ENCODE results near the gene OGFOD3.

OGFOD3 gene

DNA sequence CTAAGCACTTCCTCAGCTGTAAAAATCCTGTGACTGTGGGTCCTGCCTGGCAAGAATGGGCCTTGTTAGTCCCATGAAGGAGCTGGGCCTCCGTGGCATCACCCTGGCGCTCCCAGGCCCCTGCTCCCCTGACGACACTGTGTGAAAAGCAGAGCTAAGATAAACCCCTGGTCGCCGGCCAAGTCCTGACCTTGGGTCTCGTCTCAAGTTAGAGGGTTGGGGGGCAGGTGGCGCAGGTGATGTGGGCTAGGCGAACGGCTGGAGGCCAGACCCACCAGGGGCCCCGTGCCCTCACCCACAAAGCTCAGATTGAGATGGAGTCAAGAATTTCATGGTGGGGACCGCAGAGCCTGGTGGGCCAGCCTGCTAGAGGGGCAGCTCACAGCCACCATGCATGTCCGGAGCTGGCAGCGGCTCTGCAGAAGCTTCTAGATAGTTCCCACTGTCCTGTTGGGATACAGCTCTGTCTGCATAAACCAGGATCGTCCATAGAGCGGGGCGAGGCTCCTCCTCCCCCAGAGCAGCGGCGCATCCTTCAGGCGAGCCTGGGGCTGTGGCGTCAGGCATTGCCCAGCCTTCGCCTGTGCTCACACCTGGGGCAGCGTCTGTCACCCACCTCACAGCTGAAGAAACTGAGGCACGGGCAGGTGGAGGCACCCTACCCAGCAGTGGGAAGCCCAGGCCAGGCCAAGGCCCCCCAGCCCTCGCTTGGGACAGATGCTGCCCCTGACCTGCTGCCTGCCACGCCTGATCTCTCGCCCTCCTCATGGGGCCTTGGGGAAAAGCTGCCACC is 20.2 kb upstream of the OGFOD3 start:
- no peak for DNase-seq (ENCODE audit: low spot score)
- TF ChIP-seq, protein P1, sequence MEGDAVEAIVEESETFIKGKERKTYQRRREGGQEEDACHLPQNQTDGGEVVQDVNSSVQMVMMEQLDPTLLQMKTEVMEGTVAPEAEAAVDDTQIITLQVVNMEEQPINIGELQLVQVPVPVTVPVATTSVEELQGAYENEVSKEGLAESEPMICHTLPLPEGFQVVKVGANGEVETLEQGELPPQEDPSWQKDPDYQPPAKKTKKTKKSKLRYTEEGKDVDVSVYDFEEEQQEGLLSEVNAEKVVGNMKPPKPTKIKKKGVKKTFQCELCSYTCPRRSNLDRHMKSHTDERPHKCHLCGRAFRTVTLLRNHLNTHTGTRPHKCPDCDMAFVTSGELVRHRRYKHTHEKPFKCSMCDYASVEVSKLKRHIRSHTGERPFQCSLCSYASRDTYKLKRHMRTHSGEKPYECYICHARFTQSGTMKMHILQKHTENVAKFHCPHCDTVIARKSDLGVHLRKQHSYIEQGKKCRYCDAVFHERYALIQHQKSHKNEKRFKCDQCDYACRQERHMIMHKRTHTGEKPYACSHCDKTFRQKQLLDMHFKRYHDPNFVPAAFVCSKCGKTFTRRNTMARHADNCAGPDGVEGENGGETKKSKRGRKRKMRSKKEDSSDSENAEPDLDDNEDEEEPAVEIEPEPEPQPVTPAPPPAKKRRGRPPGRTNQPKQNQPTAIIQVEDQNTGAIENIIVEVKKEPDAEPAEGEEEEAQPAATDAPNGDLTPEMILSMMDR (IDR thresholded peaks at IDR 0.05; ENCODE audit: borderline replicate concordance, control extremely low read depth, extremely low read depth, insufficient read depth, missing control alignments): no peak
- in situ Hi-C loops (cut with MboI; ENCODE audit: low sequenced_read_pairs, unreplicated experiment): no loop called here

DNA sequence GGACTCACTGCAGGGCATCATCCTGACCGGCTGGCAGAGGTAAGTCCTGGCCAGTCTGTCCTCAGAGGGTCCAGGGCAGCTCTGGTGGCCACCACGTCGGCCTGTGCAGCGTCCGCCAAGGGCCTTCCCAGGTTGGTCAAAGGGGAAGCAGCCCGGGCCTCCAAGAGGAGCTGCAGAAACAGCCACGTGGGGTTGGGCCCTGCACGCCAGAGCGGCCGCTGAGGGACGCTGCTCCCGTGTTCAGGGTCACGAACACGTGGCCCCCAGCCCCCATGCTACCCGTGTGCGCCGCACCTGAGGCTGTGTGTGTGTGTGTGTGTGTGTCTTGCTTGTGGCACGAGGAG is 18.9 kb upstream of the OGFOD3 start:
- DNase-seq (ENCODE audit: low spot score): no peak
- in situ Hi-C loops (cut with MboI; ENCODE audit: low sequenced_read_pairs, unreplicated experiment): no loop called here
- TF ChIP-seq, protein P1 (IDR thresholded peaks at IDR 0.05; ENCODE audit: borderline replicate concordance, control extremely low read depth, extremely low read depth, insufficient read depth, missing control alignments): no peak

DNA sequence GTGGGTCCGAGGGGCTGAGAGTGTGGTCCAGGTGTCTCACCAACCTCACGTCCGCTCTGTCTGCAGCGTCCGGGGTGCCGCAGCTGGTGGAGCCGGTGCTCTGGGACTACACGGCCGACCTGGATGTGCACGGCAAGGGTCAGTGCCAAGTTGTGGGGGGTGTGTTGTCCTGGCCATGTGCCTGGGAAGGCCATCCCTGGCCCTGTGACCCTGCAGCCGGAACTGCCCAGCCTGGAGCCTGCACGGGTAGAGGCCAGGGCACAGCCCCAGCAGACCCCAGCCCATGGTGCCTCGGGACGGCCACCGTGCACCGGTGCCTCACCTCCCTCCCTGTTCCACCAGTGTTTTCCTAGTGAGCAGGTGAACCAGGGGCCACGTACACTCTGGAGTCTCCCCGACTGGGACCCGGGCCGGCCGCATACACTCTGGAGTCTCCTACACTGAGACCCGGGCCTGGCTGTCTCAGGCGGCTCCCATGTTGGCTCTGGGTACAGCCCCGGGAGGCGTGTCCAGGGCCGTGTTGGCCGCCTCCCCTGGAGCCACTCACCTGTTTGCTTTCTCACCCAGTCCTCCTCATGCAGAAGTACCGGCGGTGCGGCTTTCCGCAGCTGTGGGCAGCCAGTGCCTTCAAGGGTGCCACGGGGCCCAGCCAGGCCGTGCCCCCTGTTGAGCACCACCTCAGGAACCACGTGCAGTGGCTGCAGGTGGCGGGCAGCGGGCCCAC is 18.4 kb upstream of the OGFOD3 start:
- in situ Hi-C loops (cut with MboI; ENCODE audit: low sequenced_read_pairs, unreplicated experiment): no loop called here
- no peak for DNase-seq (ENCODE audit: low spot score)
- TF ChIP-seq, protein P1 (IDR thresholded peaks at IDR 0.05; ENCODE audit: borderline replicate concordance, control extremely low read depth, extremely low read depth, insufficient read depth, missing control alignments): no peak

DNA sequence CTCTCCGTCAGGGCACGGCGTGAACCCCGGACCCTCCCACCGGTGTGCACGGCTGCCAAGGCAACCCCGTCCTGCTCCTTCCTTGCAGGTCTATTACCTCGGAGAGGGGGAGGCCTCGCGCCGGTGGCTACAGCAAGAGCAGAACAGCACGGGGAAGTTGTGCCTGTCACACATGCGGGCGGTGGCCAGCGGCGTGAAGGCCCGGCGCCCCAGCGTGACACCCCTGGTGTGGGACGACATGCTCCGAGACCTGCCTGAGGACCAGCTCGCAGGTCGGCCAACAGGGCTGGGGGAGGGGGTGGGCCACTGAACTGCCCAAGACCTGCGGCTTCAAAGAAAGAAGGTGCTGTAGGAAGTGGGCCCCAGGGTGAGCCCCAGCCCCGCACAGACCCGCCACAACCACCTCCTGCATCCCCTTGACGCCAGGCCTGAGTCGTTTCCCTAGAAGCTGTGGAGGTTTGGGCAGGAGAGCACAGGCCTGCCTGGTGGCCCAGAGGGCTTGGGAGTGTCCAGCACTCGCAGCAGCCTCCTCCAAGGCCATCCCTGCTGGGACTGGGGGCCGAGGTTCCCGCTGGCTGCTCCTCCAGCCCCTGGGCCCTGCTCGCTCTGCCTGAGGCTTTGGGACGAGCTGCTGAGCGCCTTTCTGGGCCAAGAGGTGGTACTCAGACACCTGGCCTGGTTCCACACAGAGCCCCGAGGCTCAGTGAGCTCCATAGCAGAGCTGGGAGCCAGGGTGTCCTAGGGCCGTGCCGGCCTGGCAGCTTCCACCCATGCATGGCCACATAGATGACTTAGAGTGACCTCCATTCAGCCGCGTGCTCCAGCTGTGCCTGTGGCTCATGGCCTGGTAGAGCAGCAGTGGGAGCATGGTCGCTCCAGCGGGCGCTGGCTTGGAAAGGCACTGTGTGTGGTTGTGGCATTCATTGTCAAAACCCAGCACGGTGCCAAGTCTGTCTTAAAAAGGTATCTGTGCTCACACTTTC is 17.5 kb upstream of the OGFOD3 start:
- TF ChIP-seq, protein P1 (IDR thresholded peaks at IDR 0.05; ENCODE audit: borderline replicate concordance, control extremely low read depth, extremely low read depth, insufficient read depth, missing control alignments): no peak
- in situ Hi-C loops (cut with MboI; ENCODE audit: low sequenced_read_pairs, unreplicated experiment): no loop called here

DNA sequence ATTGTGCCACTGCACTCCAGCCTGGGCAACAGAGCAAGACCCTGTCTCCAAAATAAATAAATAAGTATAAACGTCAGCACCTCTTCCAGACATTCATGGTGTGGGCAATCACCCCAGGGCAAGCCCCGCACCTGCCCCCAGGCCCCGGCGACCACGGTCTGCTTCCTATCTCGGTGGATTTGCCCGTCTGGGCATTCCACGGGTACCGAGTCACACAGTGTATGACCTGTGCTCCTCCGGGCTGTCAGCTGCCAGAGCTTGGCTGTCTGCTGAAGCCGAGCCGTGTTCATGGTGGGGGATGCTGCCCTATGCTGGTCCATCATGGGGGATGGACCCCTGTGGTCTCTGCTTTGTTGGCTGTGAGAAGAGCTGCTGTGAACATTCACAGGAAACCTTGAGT is 16.7 kb upstream of the OGFOD3 start:
- DNase-seq (ENCODE audit: low spot score): no peak
- in situ Hi-C loops (cut with MboI; ENCODE audit: low sequenced_read_pairs, unreplicated experiment): no loop called here
- TF ChIP-seq, protein P1 (IDR thresholded peaks at IDR 0.05; ENCODE audit: borderline replicate concordance, control extremely low read depth, extremely low read depth, insufficient read depth, missing control alignments): no peak

More for the DNA sequence above, 17.5 kb upstream of the OGFOD3 start:
- DNase-seq (ENCODE audit: low spot score): no peak

DNA sequence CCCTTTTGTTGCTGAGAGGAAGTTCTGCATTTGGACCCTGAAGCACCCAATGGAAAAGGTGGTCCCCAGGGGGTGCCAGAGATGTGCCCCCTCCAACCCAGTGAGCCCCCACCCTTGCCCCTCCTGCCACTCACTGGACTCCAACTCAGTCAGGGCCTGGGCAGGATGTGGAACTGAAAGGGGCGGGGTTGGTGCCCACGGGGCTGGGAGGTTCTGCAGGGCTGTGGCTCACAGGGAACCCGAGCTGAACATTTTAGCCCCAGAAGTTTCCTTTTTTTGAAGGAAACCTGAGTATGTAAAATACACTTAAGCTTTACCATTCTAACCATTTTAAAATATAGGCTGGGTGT is 15.8 kb upstream of the OGFOD3 start:
- TF ChIP-seq, protein P1 (IDR thresholded peaks at IDR 0.05; ENCODE audit: borderline replicate concordance, control extremely low read depth, extremely low read depth, insufficient read depth, missing control alignments): no peak
- DNase-seq (ENCODE audit: low spot score): no peak
- in situ Hi-C loops (cut with MboI; ENCODE audit: low sequenced_read_pairs, unreplicated experiment): no loop called here
